ENCODE data around the gene GCNT3.

Gene GCNT3

GRCh38 chr15:59659366-59659765, 47.8 kb downstream of the GCNT3 start (continued):
- TF ChIP-seq GLI4 (tag by site-specific recombination; IDR thresholded peaks at IDR 0.05) (no peak), ZNF561 (tag by site-specific recombination; IDR thresholded peaks at IDR 0.05; ENCODE audit: borderline replicate concordance) (no peak), ZNF629 (tag by site-specific recombination; IDR thresholded peaks at IDR 0.05) (no peak), TCF7L2 (IDR thresholded peaks at IDR 0.05; ENCODE audit: borderline replicate concordance, low read depth, low read length) (no peak)

- POLR2A ChIA-PET: no interaction called here
- TF ChIP-seq SCRT2 (tag by site-specific recombination; IDR thresholded peaks at IDR 0.05) (no peak), BCL6B (tag by site-specific recombination; IDR thresholded peaks at IDR 0.05) (no peak), ZNF18 (tag by site-specific recombination; IDR thresholded peaks at IDR 0.05) (no peak), ZNF777 (tag by site-specific recombination; IDR thresholded peaks at IDR 0.05; ENCODE audit: borderline replicate concordance) (no peak), ZFP3 (tag by site-specific recombination; IDR thresholded peaks at IDR 0.05; ENCODE audit: low read depth) (no peak), ZNF600 (tag by site-specific recombination; IDR thresholded peaks at IDR 0.05) (no peak), YY2 (tag by site-specific recombination; IDR thresholded peaks at IDR 0.05) (no peak)
- TF ChIP-seq, protein P1, sequence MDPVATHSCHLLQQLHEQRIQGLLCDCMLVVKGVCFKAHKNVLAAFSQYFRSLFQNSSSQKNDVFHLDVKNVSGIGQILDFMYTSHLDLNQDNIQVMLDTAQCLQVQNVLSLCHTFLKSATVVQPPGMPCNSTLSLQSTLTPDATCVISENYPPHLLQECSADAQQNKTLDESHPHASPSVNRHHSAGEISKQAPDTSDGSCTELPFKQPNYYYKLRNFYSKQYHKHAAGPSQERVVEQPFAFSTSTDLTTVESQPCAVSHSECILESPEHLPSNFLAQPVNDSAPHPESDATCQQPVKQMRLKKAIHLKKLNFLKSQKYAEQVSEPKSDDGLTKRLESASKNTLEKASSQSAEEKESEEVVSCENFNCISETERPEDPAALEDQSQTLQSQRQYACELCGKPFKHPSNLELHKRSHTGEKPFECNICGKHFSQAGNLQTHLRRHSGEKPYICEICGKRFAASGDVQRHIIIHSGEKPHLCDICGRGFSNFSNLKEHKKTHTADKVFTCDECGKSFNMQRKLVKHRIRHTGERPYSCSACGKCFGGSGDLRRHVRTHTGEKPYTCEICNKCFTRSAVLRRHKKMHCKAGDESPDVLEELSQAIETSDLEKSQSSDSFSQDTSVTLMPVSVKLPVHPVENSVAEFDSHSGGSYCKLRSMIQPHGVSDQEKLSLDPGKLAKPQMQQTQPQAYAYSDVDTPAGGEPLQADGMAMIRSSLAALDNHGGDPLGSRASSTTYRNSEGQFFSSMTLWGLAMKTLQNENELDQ (tag by site-specific recombination; IDR thresholded peaks at IDR 0.05; ENCODE audit: low read depth): no peak
- no peak overlapping the region for H3K4me3 ChIP-seq (ENCODE audit: low read depth, low read length)
- no peak overlapping the region for H3K27ac ChIP-seq (ENCODE audit: extremely low read depth, low read depth, low read length)
- H3K36me3 ChIP-seq (ENCODE audit: control insufficient read depth in 2 of 2, insufficient read depth in 1 of 2, low read length in 2 of 2): peaks cover 17 to 45% of the 10 kb centered on the region in 2 experiments
- CTCF ChIA-PET: interaction anchor here (0.7 kb wide), 1 partner anchor 9 kb away, joined by 4 read pairs; no protein-coding TSS in a partner anchor
- H3K9me3 ChIP-seq (ENCODE audit: control insufficient read depth, insufficient read depth, low read depth, low read length): no peaks in the 10 kb centered on the region
- no peaks in the 10 kb centered on the region for H3K4me1 ChIP-seq (ENCODE audit: control insufficient read depth, insufficient read depth, low read length)
Measured at GRCh38 chr15:59662260-59662659, 50.7 kb downstream of the GCNT3 start.

- H3K9me3 ChIP-seq (ENCODE audit: control insufficient read depth, insufficient read depth, low read depth, low read length): no peaks in the 10 kb centered on the region
- ChIA-PET CTCF (interaction anchor here (0.6 kb wide), 1 partner anchor 140 kb away, joined by 3 read pairs; no protein-coding TSS in a partner anchor), POLR2A (no interaction called here)
- TF ChIP-seq ZNF692 (tag by site-specific recombination; IDR thresholded peaks at IDR 0.05): no peak
- TF ChIP-seq ZNF561 (tag by site-specific recombination; IDR thresholded peaks at IDR 0.05; ENCODE audit: borderline replicate concordance): no peak
- TF ChIP-seq, protein P2, sequence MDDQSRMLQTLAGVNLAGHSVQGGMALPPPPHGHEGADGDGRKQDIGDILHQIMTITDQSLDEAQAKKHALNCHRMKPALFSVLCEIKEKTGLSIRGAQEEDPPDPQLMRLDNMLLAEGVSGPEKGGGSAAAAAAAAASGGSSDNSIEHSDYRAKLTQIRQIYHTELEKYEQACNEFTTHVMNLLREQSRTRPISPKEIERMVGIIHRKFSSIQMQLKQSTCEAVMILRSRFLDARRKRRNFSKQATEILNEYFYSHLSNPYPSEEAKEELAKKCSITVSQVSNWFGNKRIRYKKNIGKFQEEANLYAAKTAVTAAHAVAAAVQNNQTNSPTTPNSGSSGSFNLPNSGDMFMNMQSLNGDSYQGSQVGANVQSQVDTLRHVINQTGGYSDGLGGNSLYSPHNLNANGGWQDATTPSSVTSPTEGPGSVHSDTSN (CRISPR knock-in tag; IDR thresholded peaks at IDR 0.05): no peak
- no peak for TF ChIP-seq SP7 (tag by site-specific recombination; IDR thresholded peaks at IDR 0.05)
- no peak for TF ChIP-seq ZNF366 (tag by site-specific recombination; conservative IDR thresholded peaks at IDR 0.05)
- TF ChIP-seq ZNF76 (tag by site-specific recombination; IDR thresholded peaks at IDR 0.05; ENCODE audit: borderline replicate concordance, low read depth): no peak
- TF ChIP-seq BCL11A (tag by site-specific recombination; IDR thresholded peaks at IDR 0.05; ENCODE audit: low read depth): no peak
- TF ChIP-seq ZNF324 (tag by site-specific recombination; IDR thresholded peaks at IDR 0.05): no peak
- TF ChIP-seq ZNF133 (tag by site-specific recombination; IDR thresholded peaks at IDR 0.05): no peak
- TF ChIP-seq ZNF114 (tag by site-specific recombination; IDR thresholded peaks at IDR 0.05): no peak
- TF ChIP-seq ZSCAN4 (tag by site-specific recombination; IDR thresholded peaks at IDR 0.05): no peak
- TF ChIP-seq ZNF266 (tag by site-specific recombination; IDR thresholded peaks at IDR 0.05; ENCODE audit: low read depth): no peak
- no peak for TF ChIP-seq ZNF132 (tag by site-specific recombination; IDR thresholded peaks at IDR 0.05; ENCODE audit: borderline replicate concordance)
- no peak for TF ChIP-seq KLF7 (tag by site-specific recombination; IDR thresholded peaks at IDR 0.05; ENCODE audit: borderline replicate concordance)
- TF ChIP-seq ZNF843 (tag by site-specific recombination; IDR thresholded peaks at IDR 0.05): no peak
- H3K27ac ChIP-seq (ENCODE audit: extremely low read depth, low read depth, low read length): no peak overlapping the region
- peaks cover 45 to 65% of the 10 kb centered on the region in 2 experiments for H3K36me3 ChIP-seq (ENCODE audit: control insufficient read depth in 2 of 2, insufficient read depth in 1 of 2, low read length in 2 of 2)
- no peak overlapping the region for H3K4me3 ChIP-seq (ENCODE audit: low read depth, low read length)
- no peaks in the 10 kb centered on the region for H3K4me1 ChIP-seq (ENCODE audit: control insufficient read depth, insufficient read depth, low read length)
Measured at GRCh38 chr15:59668556-59668955, 57.0 kb downstream of the GCNT3 start.

Measured in HEK293 (cell line).